Measurements from ENCODE around the gene TRAF2.

The TRAF2 gene

DNA sequence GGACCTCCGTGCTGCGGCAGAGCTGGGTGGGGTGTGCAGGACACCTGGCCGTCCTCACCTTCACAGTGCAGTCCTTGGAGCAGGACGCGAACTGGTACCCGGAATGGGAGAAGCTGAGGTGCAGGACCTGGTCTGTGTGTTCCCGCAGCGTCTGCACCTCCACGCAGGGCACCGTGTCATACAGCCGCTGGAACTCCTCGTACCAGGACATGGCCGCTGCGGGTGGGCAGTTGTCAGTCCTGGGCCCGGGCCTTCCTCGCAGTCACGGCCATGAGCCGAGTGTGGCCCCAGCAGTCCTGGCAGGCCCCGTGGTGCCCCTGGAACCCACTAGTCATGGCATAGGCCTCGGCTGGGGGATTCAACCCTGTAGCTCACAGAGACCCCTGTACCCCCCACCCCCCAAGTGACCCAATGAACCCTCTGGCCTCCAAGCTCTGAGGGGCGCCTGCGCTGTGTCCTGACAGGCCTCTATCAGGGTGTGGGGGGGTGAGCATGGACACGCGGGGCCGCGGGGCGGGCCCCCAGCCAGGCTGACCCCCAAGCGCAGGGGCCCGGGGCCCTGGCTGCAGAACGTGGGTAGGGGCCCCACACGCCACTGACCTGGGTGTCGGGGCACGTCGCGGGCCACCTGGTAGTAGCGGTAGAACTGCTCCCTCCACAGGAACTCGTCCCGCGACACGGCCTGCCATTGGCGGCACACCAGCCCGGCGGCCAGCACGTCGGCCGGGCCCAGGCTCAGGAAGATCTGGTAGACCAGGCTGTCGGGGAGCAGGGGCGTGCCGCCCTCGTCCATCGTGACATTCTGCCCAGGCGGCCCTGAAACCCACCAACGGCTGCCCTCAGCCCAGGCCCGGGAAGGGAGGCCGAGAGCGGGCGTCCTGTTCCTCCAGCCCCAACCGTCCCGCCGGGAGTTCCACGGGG, 57.2 kb downstream of the TRAF2 start:
- TF ChIP-seq PAX5 (IDR thresholded peaks at IDR 0.05; ENCODE audit: insufficient read depth, low read length, severe bottlenecking): no peak
- FAIRE-seq: no peak
- peak; percentile 79 for DNase-seq (ENCODE audit: insufficient read length, low spot score)

DNA sequence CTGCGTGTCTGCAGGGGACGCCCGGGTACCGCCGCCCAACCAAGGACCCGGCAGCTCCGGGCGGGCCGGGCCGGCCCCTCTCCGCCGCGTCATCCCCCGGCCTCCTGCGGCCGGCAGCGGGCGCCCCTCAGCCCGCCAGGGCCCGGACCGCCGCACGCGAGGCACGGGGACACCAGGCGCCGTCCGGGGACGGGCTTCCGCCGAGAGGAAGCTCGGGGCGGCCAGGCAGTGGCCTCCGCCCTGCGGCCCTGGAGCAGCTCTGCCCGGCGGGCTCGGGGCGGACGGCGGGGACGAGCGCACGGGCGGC, 57.8 kb downstream of the TRAF2 start:
- no peak for TF ChIP-seq POU2F2 (IDR thresholded peaks at IDR 0.05; ENCODE audit: low read depth, low read length)
- TF ChIP-seq SPI1 (IDR thresholded peaks at IDR 0.05; ENCODE audit: low read depth, low read length): no peak
- no peak for TF ChIP-seq POLR2AphosphoS5 (IDR thresholded peaks at IDR 0.05; ENCODE audit: low read depth, low read length)
- no peak for TF ChIP-seq PAX5 (IDR thresholded peaks at IDR 0.05; ENCODE audit: insufficient read depth, low read length, severe bottlenecking)
- TF ChIP-seq POLR2A (IDR thresholded peaks at IDR 0.05; ENCODE audit: low read depth, low read length): no peak
- TF ChIP-seq TAF1 (IDR thresholded peaks at IDR 0.05; ENCODE audit: low read depth, low read length): no peak
- DNase-seq (ENCODE audit: insufficient read length, low spot score) (peak; percentile 88), FAIRE-seq (no peak)

- DNase-seq (ENCODE audit: insufficient read length, low spot score): peak; percentile 100
- FAIRE-seq: peak; percentile 99
- TF ChIP-seq POU2F2 (IDR thresholded peaks at IDR 0.05; ENCODE audit: low read depth, low read length) (0 out of 2 replicates have a peak, but pooled peaks have one; percentile 39), PAX5 (IDR thresholded peaks at IDR 0.05; ENCODE audit: insufficient read depth, low read length, severe bottlenecking) (peak; percentile 36), POLR2A (IDR thresholded peaks at IDR 0.05; ENCODE audit: low read depth, low read length) (no peak), POLR2AphosphoS5 (IDR thresholded peaks at IDR 0.05; ENCODE audit: low read depth, low read length) (peak; percentile 43; the same call in 1 of the 2 replicates), TAF1 (IDR thresholded peaks at IDR 0.05; ENCODE audit: low read depth, low read length) (peak; percentile 33; the same call in 1 of the 2 replicates)
Measured at GRCh38 chr9:136944519-136945332, 58.4 kb downstream of the TRAF2 start, which contains the start of the genes C8G and FBXW5. Gene C8G, plus strand, starts transcription at chr9:136945243. Its CDS starts 78 bp downstream, at chr9:136945321. Gene FBXW5, minus strand, starts transcription at chr9:136944738. Its CDS starts 655 bp downstream, at chr9:136944083.

- FAIRE-seq (no peak), DNase-seq (ENCODE audit: insufficient read length, low spot score) (no peak)
- TF ChIP-seq SPI1 (IDR thresholded peaks at IDR 0.05; ENCODE audit: low read depth, low read length) (no peak), POLR2A (IDR thresholded peaks at IDR 0.05; ENCODE audit: low read depth, low read length) (no peak), POLR2AphosphoS5 (IDR thresholded peaks at IDR 0.05; ENCODE audit: low read depth, low read length) (no peak), TAF1 (IDR thresholded peaks at IDR 0.05; ENCODE audit: low read depth, low read length) (no peak), POU2F2 (IDR thresholded peaks at IDR 0.05; ENCODE audit: low read depth, low read length) (no peak), PAX5 (IDR thresholded peaks at IDR 0.05; ENCODE audit: insufficient read depth, low read length, severe bottlenecking) (no peak)
Measured at GRCh38 chr9:136945333-136946227, 59.3 kb downstream of the TRAF2 start.

- no peak for DNase-seq (ENCODE audit: insufficient read length, low spot score)
- TF ChIP-seq POLR2A (IDR thresholded peaks at IDR 0.05; ENCODE audit: low read depth, low read length) (no peak), POU2F2 (IDR thresholded peaks at IDR 0.05; ENCODE audit: low read depth, low read length) (no peak), TAF1 (IDR thresholded peaks at IDR 0.05; ENCODE audit: low read depth, low read length) (no peak), POLR2AphosphoS5 (IDR thresholded peaks at IDR 0.05; ENCODE audit: low read depth, low read length) (no peak), PAX5 (IDR thresholded peaks at IDR 0.05; ENCODE audit: insufficient read depth, low read length, severe bottlenecking) (no peak), SPI1 (IDR thresholded peaks at IDR 0.05; ENCODE audit: low read depth, low read length) (no peak)
- FAIRE-seq: no peak
Measured at GRCh38 chr9:136946228-136947027, 60.1 kb downstream of the TRAF2 start.

GRCh38 chr9:136947028-136947891, 60.9 kb downstream of the TRAF2 start:
- DNase-seq (ENCODE audit: insufficient read length, low spot score): no peak
- FAIRE-seq: no peak
- TF ChIP-seq PAX5 (IDR thresholded peaks at IDR 0.05; ENCODE audit: insufficient read depth, low read length, severe bottlenecking) (no peak), POLR2A (IDR thresholded peaks at IDR 0.05; ENCODE audit: low read depth, low read length) (no peak), POU2F2 (IDR thresholded peaks at IDR 0.05; ENCODE audit: low read depth, low read length) (no peak), POLR2AphosphoS5 (IDR thresholded peaks at IDR 0.05; ENCODE audit: low read depth, low read length) (no peak), SPI1 (IDR thresholded peaks at IDR 0.05; ENCODE audit: low read depth, low read length) (no peak), TAF1 (IDR thresholded peaks at IDR 0.05; ENCODE audit: low read depth, low read length) (no peak)

DNA sequence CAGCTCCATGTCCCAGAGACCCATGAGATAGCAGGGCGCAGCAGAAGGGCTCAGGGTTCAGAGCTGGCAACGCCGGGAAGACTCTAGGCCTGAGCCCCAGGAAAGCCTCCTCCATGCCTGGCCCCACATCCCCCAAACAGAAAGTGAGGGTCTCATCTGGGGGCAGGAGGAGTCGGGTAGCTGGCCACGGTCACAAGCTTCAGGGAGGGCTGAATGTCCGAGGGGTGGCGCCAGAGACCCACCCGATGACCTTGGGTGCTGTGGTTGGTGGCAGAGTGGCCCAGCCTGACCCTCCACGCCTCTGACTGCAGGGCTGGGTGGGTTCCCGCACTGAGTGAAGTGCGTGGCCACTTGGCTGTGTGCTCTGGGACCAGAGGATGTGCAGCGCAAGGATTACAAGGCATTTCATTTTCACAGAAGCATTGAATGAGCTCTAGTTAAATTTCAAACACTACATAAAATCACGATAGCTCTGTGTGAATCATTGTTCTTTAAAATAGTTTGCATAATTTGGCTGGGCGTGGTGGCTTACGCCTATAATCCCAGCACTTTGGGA, 61.7 kb downstream of the TRAF2 start:
- TF ChIP-seq POU2F2 (IDR thresholded peaks at IDR 0.05; ENCODE audit: low read depth, low read length) (no peak), PAX5 (IDR thresholded peaks at IDR 0.05; ENCODE audit: insufficient read depth, low read length, severe bottlenecking) (no peak), POLR2AphosphoS5 (IDR thresholded peaks at IDR 0.05; ENCODE audit: low read depth, low read length) (no peak), TAF1 (IDR thresholded peaks at IDR 0.05; ENCODE audit: low read depth, low read length) (no peak), SPI1 (IDR thresholded peaks at IDR 0.05; ENCODE audit: low read depth, low read length) (no peak), POLR2A (IDR thresholded peaks at IDR 0.05; ENCODE audit: low read depth, low read length) (no peak)
- DNase-seq (ENCODE audit: insufficient read length, low spot score) (no peak), FAIRE-seq (peak; percentile 70)
